ENCODE results near the gene BRD3. TPM values are rescaled to one million over a fixed set of nuclear protein-coding genes. Genes with fewer than 3 reads are reported as not detected.
A peak's percentile ranks its signal among the peaks of the same experiment; 100 is the strongest.

Gene BRD3
- total RNA-seq, 1 experiment from 2014 or later: 43.3 TPM

- DNase-seq: peak; percentile 45 to 57
- peaks cover 22% of the 10 kb centered on the region for H3K4me1 ChIP-seq
- H3K36me3 ChIP-seq: peaks cover 50% of the 10 kb centered on the region
- no peaks in the 10 kb centered on the region for H3K9me3 ChIP-seq (replicated peaks)
- H3K4me3 ChIP-seq: no peak overlapping the region
- H3K27ac ChIP-seq: peak overlapping the region; percentile 36
- H3K27me3 ChIP-seq: no peaks in the 10 kb centered on the region
Observed at GRCh38 chr9:134053401-134053871, 14.4 kb downstream of the BRD3 start.

- Histone ChIP-seq H3K9me3 (replicated peaks) (no peaks in the 10 kb centered on the region), H3K36me3 (peaks cover 55% of the 10 kb centered on the region), H3K4me1 (peaks cover 22% of the 10 kb centered on the region)
Observed at GRCh38 chr9:134052941-134053340, 14.9 kb downstream of the BRD3 start.

GRCh38 chr9:134052491-134052890 is 15.3 kb downstream of the BRD3 start:
- Histone ChIP-seq H3K4me3 (no peak overlapping the region), H3K36me3 (peaks cover 59% of the 10 kb centered on the region), H3K4me1 (peaks cover 22% of the 10 kb centered on the region), H3K27me3 (no peaks in the 10 kb centered on the region), H3K9me3 (replicated peaks) (no peaks in the 10 kb centered on the region), H3K27ac (no peak overlapping the region)
- DNase-seq: no peak

More at GRCh38 chr9:134052941-134053340, 14.9 kb downstream of the BRD3 start:
- H3K27ac ChIP-seq: peak overlapping the region; percentile 36
- no peaks in the 10 kb centered on the region for H3K27me3 ChIP-seq
- H3K4me3 ChIP-seq: no peak overlapping the region
- no peak for DNase-seq

DNA sequence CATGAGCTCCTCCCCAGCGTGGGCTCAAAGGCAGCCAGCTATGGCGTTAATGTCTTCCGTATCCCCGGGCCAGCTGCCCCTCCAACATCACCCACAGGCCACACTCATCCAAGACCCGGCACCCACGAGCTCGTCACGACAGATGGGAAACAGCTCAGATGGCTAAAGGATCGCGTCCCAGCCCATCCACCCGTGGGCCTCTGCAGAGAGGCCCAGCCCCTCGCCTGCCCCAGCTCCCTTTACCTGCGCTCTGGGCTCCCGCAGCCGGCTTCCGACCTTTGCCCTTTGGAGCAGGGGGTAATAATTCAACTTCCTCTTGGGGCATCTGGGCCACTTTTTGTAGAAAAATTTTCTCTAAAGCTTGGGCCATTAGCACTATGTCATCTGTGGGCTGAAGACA is 16.5 kb downstream of the BRD3 start:
- peaks cover 20% of the 10 kb centered on the region for H3K4me1 ChIP-seq
- H3K27me3 ChIP-seq: no peaks in the 10 kb centered on the region
- no peaks in the 10 kb centered on the region for H3K9me3 ChIP-seq (replicated peaks)
- no peak overlapping the region for H3K4me3 ChIP-seq
- DNase-seq: no peak
- no peak overlapping the region for H3K27ac ChIP-seq
- peaks cover 71% of the 10 kb centered on the region for H3K36me3 ChIP-seq

GRCh38 chr9:134050726-134051125 is 17.1 kb downstream of the BRD3 start:
- no peaks in the 10 kb centered on the region for H3K9me3 ChIP-seq (replicated peaks)
- no peak overlapping the region for H3K4me3 ChIP-seq
- peaks cover 77% of the 10 kb centered on the region for H3K36me3 ChIP-seq
- no peak for DNase-seq
- H3K27ac ChIP-seq: no peak overlapping the region
- no peaks in the 10 kb centered on the region for H3K27me3 ChIP-seq
- H3K4me1 ChIP-seq: peaks cover 14% of the 10 kb centered on the region; the same call in 1 of the 2 replicates

DNA sequence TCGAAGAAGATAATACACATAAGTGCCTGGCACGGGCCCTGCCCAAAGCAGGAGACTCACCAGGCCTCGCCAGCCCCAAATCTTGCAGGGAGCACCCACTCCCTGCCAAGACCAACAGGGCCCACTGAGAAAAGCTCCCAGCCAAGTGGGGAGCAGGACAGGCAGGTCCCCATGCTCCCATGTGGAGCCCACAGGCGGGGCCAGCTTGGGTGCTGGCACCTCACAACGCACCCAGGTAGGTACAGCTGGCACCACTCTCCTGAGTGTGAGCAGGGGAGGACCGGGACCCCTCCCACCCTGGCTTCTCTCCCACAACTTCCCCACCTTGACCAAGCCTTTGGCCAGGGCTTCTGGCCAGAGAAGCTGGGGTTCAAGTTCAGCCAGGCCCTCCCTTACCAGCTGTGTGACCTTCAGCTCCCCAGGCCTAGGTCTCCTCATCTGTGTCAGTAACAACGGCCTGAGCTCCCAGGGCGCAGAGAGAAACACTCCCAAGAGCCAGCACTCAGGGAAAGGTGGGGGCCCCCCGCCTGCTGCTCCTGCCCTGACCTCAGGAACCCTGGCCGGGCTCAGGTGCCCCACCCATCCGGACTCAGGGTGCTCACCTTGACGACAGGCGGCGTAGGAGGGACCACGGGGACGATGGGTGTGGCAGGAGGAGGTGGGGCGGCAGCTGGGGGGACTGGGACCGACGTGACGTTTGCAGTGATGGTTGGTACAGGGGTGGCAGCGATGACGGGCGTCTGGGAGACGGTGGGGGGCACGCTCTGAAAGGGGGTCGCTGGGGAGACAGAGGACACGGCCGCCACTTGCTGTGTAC is 17.8 kb downstream of the BRD3 start:
- H3K4me3 ChIP-seq: no peak overlapping the region
- H3K27me3 ChIP-seq: no peaks in the 10 kb centered on the region
- no peaks in the 10 kb centered on the region for H3K9me3 ChIP-seq (replicated peaks)
- peaks cover 9% of the 10 kb centered on the region; the same call in 1 of the 2 replicates for H3K4me1 ChIP-seq
- peaks cover 80% of the 10 kb centered on the region for H3K36me3 ChIP-seq
- DNase-seq: no peak
- H3K27ac ChIP-seq: no peak overlapping the region

DNA sequence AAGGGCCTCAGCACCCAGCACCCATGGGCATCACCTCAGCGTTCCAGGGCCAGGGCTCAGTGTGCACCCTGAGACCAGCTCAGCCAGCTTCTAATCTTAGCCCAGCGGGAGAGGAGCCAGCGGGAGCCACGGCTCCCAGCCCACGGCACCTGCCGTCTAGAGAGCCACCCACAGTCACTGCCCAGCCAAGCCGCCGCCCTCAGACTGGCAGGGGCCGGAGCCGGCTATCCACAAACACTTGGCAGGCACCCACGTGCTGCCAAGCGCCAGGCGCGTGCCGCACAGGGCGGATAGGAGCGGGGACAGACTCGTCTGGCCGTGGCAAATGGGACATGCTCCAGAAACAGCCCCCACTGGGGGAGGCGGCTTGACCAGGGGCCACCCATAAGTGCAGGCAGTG is 18.6 kb downstream of the BRD3 start:
- Histone ChIP-seq H3K4me3 (no peak overlapping the region), H3K27ac (no peak overlapping the region), H3K4me1 (peaks cover 9% of the 10 kb centered on the region; the same call in 1 of the 2 replicates), H3K27me3 (no peaks in the 10 kb centered on the region), H3K9me3 (replicated peaks) (no peaks in the 10 kb centered on the region), H3K36me3 (peaks cover 87% of the 10 kb centered on the region)
- DNase-seq: no peak

DNA sequence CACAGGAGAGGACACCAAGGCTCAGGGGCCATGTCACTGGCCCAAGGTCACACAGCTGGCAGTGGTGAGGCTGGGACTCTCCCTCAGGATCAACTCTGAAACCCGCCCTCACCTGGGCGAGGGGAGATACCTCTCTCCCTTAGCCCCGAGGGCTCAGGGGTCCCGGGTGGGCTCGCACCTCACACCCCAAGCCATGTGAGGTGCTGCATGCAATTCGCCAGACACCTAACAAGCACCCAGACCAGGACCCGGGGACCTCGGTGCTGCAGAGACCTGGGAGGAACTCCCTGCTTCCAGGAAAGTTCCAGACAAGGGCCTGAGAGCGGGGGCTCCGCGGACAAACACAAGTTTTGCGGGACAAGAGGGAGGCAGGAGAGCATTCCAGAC is 19.3 kb downstream of the BRD3 start:
- peaks cover 6% of the 10 kb centered on the region; the same call in 1 of the 2 replicates for H3K4me1 ChIP-seq
- DNase-seq: no peak
- no peaks in the 10 kb centered on the region for H3K9me3 ChIP-seq (replicated peaks)
- H3K4me3 ChIP-seq: no peak overlapping the region
- H3K36me3 ChIP-seq: peaks cover 92% of the 10 kb centered on the region
- H3K27ac ChIP-seq: no peak overlapping the region
- H3K27me3 ChIP-seq: no peaks in the 10 kb centered on the region

GRCh38 chr9:134047868-134048581 is 19.8 kb downstream of the BRD3 start:
- H3K36me3 ChIP-seq: peaks cover 95% of the 10 kb centered on the region
- no peaks in the 10 kb centered on the region for H3K27me3 ChIP-seq
- H3K27ac ChIP-seq: no peak overlapping the region
- H3K9me3 ChIP-seq (replicated peaks): no peaks in the 10 kb centered on the region
- DNase-seq: no peak
- no peak overlapping the region for H3K4me3 ChIP-seq
- H3K4me1 ChIP-seq: peaks cover 3% of the 10 kb centered on the region; the same call in 1 of the 2 replicates

DNA sequence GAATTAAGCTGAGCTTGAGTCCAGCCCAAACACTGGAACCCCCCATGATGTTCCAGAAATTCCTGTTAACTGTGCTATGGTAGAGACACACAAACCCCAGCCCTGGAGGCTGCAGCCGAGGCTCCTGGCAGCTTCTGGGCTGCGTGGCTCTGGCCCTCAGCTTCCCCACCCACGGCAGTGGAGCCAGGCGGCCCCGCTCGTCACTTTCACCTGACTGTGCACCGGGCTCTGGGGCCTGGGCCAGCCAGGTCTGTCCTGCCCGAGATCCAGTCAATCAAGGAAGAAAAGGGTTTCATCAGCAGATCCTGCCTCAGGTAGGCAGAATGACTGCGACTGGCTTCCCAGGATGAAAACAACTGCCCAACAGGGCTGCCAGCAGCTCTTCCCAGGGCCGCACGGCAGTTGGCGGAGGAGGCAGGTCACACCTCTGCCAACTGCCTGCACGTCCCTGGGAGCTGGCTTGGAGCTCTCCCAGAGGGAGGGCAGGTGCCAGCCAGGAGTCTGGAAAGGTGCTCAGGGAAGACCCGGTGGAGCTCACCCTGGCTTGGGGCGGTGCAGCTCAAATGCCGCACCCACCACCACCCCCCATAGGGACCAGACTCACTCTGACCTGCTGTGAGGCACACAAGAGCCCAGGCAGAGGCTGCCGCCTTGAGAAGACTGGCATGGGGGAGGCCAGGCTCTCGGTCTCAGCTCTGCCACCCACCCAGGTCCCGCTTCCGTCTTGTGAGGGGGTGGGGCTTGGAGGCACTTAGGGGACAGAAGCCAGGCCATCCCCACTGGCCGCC is 20.7 kb downstream of the BRD3 start:
- no peaks in the 10 kb centered on the region; the same call in 1 of the 2 replicates for H3K9me3 ChIP-seq (replicated peaks)
- H3K27ac ChIP-seq: no peak overlapping the region
- H3K4me1 ChIP-seq: no peaks in the 10 kb centered on the region
- DNase-seq: no peak
- peaks cover 95% of the 10 kb centered on the region for H3K36me3 ChIP-seq
- H3K4me3 ChIP-seq: no peak overlapping the region
- H3K27me3 ChIP-seq: no peaks in the 10 kb centered on the region

DNA sequence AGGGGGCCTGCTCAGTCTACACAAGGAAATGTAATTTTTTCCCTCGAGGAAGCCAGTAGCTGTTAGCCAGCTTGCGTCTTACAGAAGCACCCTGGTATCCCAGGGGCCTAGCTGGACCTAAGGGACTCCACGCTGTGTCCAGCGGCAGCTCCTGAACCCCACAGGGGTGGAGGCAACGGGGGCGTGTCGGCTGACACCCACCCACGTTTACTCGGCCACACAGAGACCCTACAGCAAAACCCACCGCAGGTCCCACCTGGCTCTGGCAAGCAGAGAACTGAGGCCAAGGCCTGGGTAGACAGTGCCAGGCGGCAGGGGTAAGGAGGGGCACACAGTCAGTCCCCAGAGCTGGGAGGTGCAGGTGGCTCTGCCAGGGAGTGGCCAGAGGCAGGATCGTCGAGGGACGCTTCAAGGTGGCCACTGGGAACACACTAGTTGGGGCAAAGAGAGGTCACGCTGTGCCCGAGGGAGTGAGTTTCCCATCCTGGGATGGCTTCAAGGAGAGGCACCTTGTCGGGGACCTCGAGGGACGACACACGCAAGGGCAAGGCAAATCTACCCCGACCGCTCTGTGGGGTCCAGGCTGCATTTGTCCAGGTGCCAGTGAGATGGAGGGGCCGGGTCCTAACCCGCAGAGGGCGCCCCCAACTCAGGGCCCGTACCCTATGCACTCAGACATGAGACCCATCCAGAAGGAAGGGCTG is 21.8 kb downstream of the BRD3 start:
- Histone ChIP-seq H3K4me3 (no peak overlapping the region), H3K27ac (no peak overlapping the region), H3K27me3 (no peaks in the 10 kb centered on the region), H3K4me1 (peaks cover 9% of the 10 kb centered on the region), H3K36me3 (peaks cover 87% of the 10 kb centered on the region), H3K9me3 (replicated peaks) (no peaks in the 10 kb centered on the region; the same call in 1 of the 2 replicates)
- DNase-seq: no peak

- peaks cover 89% of the 10 kb centered on the region for H3K36me3 ChIP-seq
- H3K27ac ChIP-seq: no peak overlapping the region
- H3K9me3 ChIP-seq (replicated peaks): no peaks in the 10 kb centered on the region; the same call in 1 of the 2 replicates
- DNase-seq: no peak
- H3K27me3 ChIP-seq: no peaks in the 10 kb centered on the region
- H3K4me1 ChIP-seq: peaks cover 17% of the 10 kb centered on the region
- H3K4me3 ChIP-seq: no peak overlapping the region
Observed at GRCh38 chr9:134044944-134045343, 22.9 kb downstream of the BRD3 start.

GRCh38 chr9:134043531-134043988 is 24.3 kb downstream of the BRD3 start:
- Histone ChIP-seq H3K4me1 (peaks cover 17% of the 10 kb centered on the region), H3K27ac (no peak overlapping the region), H3K27me3 (no peaks in the 10 kb centered on the region), H3K36me3 (peaks cover 89% of the 10 kb centered on the region), H3K4me3 (no peak overlapping the region), H3K9me3 (replicated peaks) (no peaks in the 10 kb centered on the region; the same call in 1 of the 2 replicates)
- DNase-seq: no peak

DNA sequence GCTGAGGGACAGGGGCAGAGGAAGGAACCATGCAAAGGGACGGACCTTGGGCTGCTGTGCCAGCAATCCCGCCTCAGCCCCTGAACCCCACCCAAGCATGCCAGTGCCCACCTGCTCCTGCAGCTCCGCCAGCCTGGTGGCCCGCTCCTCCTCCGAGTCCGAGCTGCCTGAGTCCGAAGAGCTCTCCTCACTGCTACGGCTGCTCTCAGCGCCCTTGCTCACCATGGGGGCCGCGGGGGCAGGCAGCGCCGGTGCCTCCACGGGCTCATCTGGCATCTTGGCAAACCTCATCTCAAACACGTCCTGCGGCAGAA is 26.2 kb downstream of the BRD3 start:
- no peak overlapping the region for H3K27ac ChIP-seq
- no peak overlapping the region for H3K4me3 ChIP-seq
- H3K27me3 ChIP-seq: no peaks in the 10 kb centered on the region
- peaks cover 17% of the 10 kb centered on the region for H3K4me1 ChIP-seq
- no peak for DNase-seq
- H3K36me3 ChIP-seq: peaks cover 89% of the 10 kb centered on the region
- peaks cover 3% of the 10 kb centered on the region; the same call in 1 of the 2 replicates for H3K9me3 ChIP-seq (replicated peaks)
